C4-2B (cell line): ENCODE data around the gene SNRNP35.
"Not testable (repeated sequence)": the region's sequence is repeated elsewhere in the genome, so short reads cannot be mapped to it uniquely, and the experiment has no call there.

Experiments
- H3K27ac ChIP-seq: fragments of 450-650 bp; 2 replicates; pipeline ENCODE4 v1.5.1; 2017
- ZFX ChIP-seq: fragments of 450-650 bp; IDR thresholded peaks from 2 replicates; pipeline ENCODE4 v1.6.1; 2017
- TF ChIP-seq, protein P1 (sequence below): fragments of 450-650 bp; conservative IDR thresholded peaks from 2 replicates; pipeline ENCODE4 v1.5.1; 2017; ENCODE audit warnings: mild to moderate bottlenecking

SNRNP35 gene

GRCh38 chr12:123478069-123478468 is 20.1 kb downstream of the SNRNP35 start:
- no peak overlapping the region for H3K27ac ChIP-seq
- TF ChIP-seq, protein P1, sequence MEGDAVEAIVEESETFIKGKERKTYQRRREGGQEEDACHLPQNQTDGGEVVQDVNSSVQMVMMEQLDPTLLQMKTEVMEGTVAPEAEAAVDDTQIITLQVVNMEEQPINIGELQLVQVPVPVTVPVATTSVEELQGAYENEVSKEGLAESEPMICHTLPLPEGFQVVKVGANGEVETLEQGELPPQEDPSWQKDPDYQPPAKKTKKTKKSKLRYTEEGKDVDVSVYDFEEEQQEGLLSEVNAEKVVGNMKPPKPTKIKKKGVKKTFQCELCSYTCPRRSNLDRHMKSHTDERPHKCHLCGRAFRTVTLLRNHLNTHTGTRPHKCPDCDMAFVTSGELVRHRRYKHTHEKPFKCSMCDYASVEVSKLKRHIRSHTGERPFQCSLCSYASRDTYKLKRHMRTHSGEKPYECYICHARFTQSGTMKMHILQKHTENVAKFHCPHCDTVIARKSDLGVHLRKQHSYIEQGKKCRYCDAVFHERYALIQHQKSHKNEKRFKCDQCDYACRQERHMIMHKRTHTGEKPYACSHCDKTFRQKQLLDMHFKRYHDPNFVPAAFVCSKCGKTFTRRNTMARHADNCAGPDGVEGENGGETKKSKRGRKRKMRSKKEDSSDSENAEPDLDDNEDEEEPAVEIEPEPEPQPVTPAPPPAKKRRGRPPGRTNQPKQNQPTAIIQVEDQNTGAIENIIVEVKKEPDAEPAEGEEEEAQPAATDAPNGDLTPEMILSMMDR: no peak
- TF ChIP-seq ZFX: no peak

GRCh38 chr12:123478762-123479161 is 20.8 kb downstream of the SNRNP35 start:
- TF ChIP-seq, protein P1: no peak
- no peak overlapping the region for H3K27ac ChIP-seq

DNA sequence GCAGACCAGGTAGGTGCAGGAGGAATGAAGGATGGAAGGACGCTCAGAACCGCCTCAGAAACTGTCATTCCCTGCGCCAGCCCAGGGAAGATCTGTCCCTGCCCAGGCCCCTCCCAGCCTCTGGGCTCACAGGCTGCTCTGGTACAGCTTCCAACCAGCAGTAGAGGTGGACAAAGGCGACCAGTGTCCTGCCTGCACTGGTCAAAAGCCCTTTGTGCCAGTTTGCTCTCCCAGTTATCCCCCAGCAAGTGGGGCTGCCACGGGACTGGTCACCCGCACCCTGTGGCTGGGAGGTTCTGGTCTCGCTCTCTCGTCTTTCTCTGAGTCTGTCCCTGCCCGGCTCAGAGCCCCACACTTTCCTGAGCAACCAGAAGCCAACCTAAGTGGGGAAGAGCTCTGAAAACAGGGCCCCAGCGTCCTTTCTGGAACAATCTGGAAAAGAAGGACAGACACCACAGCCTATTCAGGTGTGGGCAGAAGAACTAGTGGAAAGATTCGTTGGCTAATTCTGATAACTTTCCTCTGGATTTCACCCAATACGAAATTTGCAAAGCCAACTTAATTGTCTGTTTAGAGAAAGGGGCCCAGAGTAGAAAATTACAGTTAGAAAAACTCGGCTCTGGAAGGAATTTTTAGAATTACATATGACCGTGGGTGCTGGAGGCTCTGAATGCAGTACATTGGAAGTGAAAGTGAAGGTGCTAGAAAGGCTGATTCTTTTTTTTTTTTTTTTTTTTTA is 21.7 kb downstream of the SNRNP35 start:
- TF ChIP-seq ZFX: no peak
- TF ChIP-seq, protein P1: no peak
- H3K27ac ChIP-seq: no peak overlapping the region

DNA sequence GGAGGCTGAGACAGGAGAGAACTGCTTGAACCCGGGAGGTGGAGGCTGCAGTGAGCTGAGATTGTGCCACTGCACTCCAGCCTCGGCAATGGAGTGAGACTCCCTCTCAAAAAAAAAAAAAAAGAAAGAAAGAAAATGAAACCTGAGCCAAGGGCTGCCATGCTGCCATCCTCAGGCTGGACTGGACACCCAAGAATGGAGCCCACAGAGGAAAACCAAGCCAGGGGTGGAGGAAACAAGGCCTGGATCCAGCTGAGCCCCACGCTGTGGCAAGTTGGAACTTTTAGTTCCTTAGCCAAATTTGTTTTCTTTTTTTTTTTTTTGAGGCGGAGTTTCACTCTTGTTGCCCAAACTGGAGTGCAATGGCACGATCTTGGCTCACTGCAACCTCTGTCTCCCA is 23.3 kb downstream of the SNRNP35 start:
- not testable (repeated sequence) for H3K27ac ChIP-seq

- H3K27ac ChIP-seq: no peak overlapping the region
- TF ChIP-seq, protein P1: no peak
- no peak for TF ChIP-seq ZFX
Observed at GRCh38 chr12:123482876-123483275, 24.9 kb downstream of the SNRNP35 start.

DNA sequence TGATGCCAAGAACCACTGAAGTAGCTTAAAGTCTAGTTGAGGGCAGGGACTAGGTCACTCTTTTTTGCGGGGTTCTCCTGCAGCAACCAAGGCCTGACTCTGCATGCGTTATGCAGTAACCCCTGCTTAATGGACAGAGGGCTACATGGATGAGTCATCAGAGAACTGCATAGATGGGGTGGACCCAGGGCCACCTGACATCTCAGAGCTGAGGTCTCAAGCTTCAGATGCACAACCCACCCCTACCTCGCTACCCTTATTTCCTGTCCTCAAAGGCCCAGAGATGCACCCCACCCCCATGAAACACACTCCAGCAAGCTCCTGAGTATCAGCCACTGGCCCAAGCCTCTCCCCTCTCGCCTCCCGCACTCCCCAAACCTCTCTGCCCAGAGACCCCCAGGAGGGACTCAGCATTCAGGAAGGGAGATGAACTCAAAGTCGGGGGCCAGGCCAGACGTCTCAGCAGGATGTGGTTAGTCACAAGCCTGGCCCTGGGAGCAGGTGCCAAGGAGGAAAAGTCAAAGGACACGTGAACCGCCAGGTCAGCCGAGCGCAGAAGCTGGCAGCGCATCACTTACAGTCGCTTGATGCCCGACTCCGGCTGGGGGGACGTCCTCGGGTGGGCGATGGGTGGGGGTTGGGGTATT is 25.8 kb downstream of the SNRNP35 start:
- no peak overlapping the region for H3K27ac ChIP-seq
- no peak for TF ChIP-seq ZFX
- TF ChIP-seq, protein P1: no peak

- no peak for TF ChIP-seq ZFX
- no peak overlapping the region for H3K27ac ChIP-seq
Observed at GRCh38 chr12:123485756-123486155, 27.8 kb downstream of the SNRNP35 start.

- no peak overlapping the region for H3K27ac ChIP-seq
- TF ChIP-seq ZFX: no peak
- TF ChIP-seq, protein P1: no peak
Observed at GRCh38 chr12:123487428-123487827, 29.5 kb downstream of the SNRNP35 start.
